ENCODE data around the gene HSD11B1L. TPM values are rescaled to one million over a fixed set of nuclear protein-coding genes. Genes with fewer than 3 reads are reported as not detected.

Gene HSD11B1L
- total RNA-seq, 1 experiment from 2014 or later, result 6.0 TPM

GRCh38 chr19:5644037-5644436 is 36.8 kb upstream of the HSD11B1L start:
- no peak for DNase-seq (ENCODE audit: low read depth, low spot score)
- H3K27ac ChIP-seq (ENCODE audit: low read depth, low read length), result no peak overlapping the region
- ChIA-PET POLR2A (no interaction called here), CTCF (no interaction called here), RAD21 (ENCODE audit: low non-redundant PET in 1 of 2, low total read pairs in 2 of 2, uncharacterized antibody in 2 of 2, unreplicated experiment in 2 of 2) (no interaction called here)
- H3K4me3 ChIP-seq (replicated peaks in 1 of 2; ENCODE audit: low read depth in 1 of 2, low read length in 2 of 2), result no peak overlapping the region
- TF ChIP-seq CEBPB (IDR thresholded peaks at IDR 0.05; ENCODE audit: low read depth) (no peak), SRF (IDR thresholded peaks at IDR 0.05; ENCODE audit: low read depth) (no peak), POLR2AphosphoS5 (IDR thresholded peaks at IDR 0.05; ENCODE audit: low read depth, low read length) (no peak), TCF7L2 (IDR thresholded peaks at IDR 0.05; ENCODE audit: borderline replicate concordance, extremely low read depth, insufficient read depth, insufficient read length) (no peak), EGR1 (IDR thresholded peaks at IDR 0.05; ENCODE audit: low read depth) (no peak), CBX3 (IDR thresholded peaks at IDR 0.05; ENCODE audit: low read depth) (no peak), EZH2phosphoT487 (IDR thresholded peaks at IDR 0.05; ENCODE audit: borderline replicate concordance) (no peak), REST (IDR thresholded peaks at IDR 0.05; ENCODE audit: low read depth) (no peak), ZFX (IDR thresholded peaks at IDR 0.05) (no peak), CTCF (IDR thresholded peaks at IDR 0.05 in 2 of 3, conservative IDR thresholded peaks at IDR 0.05 in 1 of 3; ENCODE audit: borderline replicate concordance in 1 of 3, insufficient read depth in 1 of 3, low read depth in 2 of 3, low read length in 2 of 3) (no peak)
- intact Hi-C loops (cut with micrococcal nuclease), result no loop called here
- no peaks in the 10 kb centered on the region for H3K9me2 ChIP-seq (ENCODE audit: insufficient read depth)
- peaks cover 96% of the 10 kb centered on the region for H3K79me2 ChIP-seq (ENCODE audit: insufficient read depth, low read length)
- H3K27me3 ChIP-seq (ENCODE audit: insufficient read depth, low read length), result no peaks in the 10 kb centered on the region
- ATAC-seq, result no peak
- H3K9ac ChIP-seq (ENCODE audit: low read length), result no peak overlapping the region
- H3K4me1 ChIP-seq (ENCODE audit: control insufficient read depth in 1 of 2, insufficient read depth in 2 of 2, low read length in 2 of 2), result no peaks in the 10 kb centered on the region
- peaks cover 50 to 68% of the 10 kb centered on the region in 2 experiments; a peak in 3 of 4 replicates for H3K36me3 ChIP-seq (ENCODE audit: control insufficient read depth in 1 of 2, insufficient read depth in 2 of 2, low read length in 2 of 2)
- peaks cover 21% of the 10 kb centered on the region; the same call in 1 of the 2 replicates for H4K20me1 ChIP-seq (ENCODE audit: insufficient read depth)
- H2AFZ ChIP-seq (ENCODE audit: low read depth, low read length, poor library complexity, severe bottlenecking), result no peak overlapping the region
- no TSS peak for BruUV-seq (replicated peaks)
- no peak overlapping the region for H3K4me2 ChIP-seq (ENCODE audit: low read length)
- H3K9me3 ChIP-seq (ENCODE audit: control insufficient read depth in 1 of 2, insufficient read depth in 1 of 2, low read depth in 1 of 2, low read length in 2 of 2), result no peaks in the 10 kb centered on the region
